ENCODE results near the gene CSPG4. TPM values are rescaled to one million over a fixed set of nuclear protein-coding genes. Genes with fewer than 3 reads are reported as not detected.
"Not testable (repeated sequence)": the region's sequence is repeated elsewhere in the genome, so short reads cannot be mapped to it uniquely, and the experiment has no call there.

The CSPG4 gene
- total and polyA plus RNA-seq, 2 donors = 30.6 to 63.8 TPM

DNA sequence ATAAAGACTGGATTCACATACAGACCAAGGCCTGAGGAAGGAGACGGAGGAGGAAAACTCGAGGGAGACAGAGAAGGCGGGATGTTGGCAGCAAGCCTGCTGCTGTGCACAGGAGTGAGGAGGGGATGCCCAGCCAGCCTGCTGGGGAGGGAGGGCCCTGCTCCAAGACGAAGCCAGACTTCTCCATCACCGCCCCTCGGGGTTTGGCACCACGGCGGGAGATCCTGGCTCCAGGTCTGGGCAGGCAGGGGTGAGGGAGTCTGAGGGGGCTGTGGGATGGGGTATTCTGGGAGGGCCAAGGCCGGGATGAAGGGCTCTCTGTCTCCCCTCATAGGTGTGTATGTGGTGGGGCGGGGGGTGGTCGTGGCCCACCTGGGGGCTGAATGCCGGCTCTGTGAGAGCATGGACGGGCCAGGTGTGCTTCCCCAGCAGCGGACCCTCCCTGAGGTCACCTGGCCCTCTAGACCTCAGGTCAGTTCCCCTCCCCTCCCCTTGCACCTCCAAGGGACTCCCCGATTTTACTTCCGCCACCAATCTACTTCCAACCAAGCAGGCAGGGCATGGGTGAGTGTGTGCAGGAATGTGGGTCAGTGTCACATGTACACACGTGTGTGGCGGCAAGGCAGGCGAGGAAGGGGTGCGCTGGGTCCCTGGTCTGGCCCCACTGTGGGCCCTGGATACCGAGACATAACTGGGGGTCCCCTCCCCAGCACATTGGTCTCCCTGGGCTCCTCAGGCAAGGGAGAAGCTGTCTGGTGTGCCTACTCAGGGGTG lies 14.5 kb downstream of the CSPG4 start:
- 58% methylated on average over 21 of the region's 21 CpGs for WGBS
- H3K4me1 ChIP-seq (ENCODE audit: insufficient read depth); H3K36me3 ChIP-seq (ENCODE audit: insufficient read depth); H3K4me3 ChIP-seq (ENCODE audit: low read depth, low read length); H3K27ac ChIP-seq (ENCODE audit: low read depth); DNase-seq (ENCODE audit: extremely low spot score): not testable (repeated sequence)

DNA sequence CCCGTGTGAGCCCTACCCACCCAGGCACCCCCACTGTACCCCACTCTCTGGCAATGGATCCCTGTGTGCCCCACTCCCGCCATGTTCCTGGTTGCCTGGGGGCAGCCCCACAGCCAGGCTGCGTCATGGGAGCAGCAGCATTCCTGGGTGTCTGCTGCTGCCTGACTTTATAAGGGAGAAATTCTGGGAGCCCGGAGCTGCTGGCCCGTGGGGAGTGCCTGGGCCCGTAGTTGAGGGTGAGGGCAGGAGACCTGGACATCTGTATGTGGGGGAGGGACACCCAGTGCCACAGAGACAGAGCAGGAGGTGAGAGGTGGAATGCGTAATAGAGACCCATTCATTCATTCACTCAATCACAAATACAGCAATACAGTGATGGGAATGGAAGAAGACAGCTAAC lies 15.1 kb downstream of the CSPG4 start:
- H3K4me3 ChIP-seq (ENCODE audit: low read depth, low read length) = no peak overlapping the region
- DNase-seq (ENCODE audit: extremely low spot score) = no peak

GRCh38 chr15:75696854-75697259 lies 15.8 kb downstream of the CSPG4 start:
- no peak for DNase-seq (ENCODE audit: extremely low spot score)
- Histone ChIP-seq H3K27ac (ENCODE audit: low read depth) (peak overlapping the region; percentile 18), H3K4me3 (ENCODE audit: low read depth, low read length) (no peak overlapping the region), H3K4me1 (ENCODE audit: insufficient read depth) (no peaks in the 10 kb centered on the region), H3K36me3 (ENCODE audit: insufficient read depth) (no peaks in the 10 kb centered on the region)
- WGBS = 53% methylated on average over 11 of the region's 11 CpGs

More for the DNA sequence above, 15.1 kb downstream of the CSPG4 start:
- WGBS = 47% methylated on average over 7 of the region's 7 CpGs
- Histone ChIP-seq H3K4me1 (ENCODE audit: insufficient read depth) (no peaks in the 10 kb centered on the region), H3K27ac (ENCODE audit: low read depth) (peak overlapping the region; percentile 30), H3K36me3 (ENCODE audit: insufficient read depth) (no peaks in the 10 kb centered on the region)

- no peaks in the 10 kb centered on the region for H3K4me1 ChIP-seq (ENCODE audit: insufficient read depth)
Measured at GRCh38 chr15:75696311-75696720, 16.3 kb downstream of the CSPG4 start.

GRCh38 chr15:75695634-75696310 lies 16.9 kb downstream of the CSPG4 start:
- H3K4me1 ChIP-seq (ENCODE audit: insufficient read depth) = no peaks in the 10 kb centered on the region
- no peak overlapping the region for H3K4me3 ChIP-seq (ENCODE audit: low read depth, low read length)
- WGBS = 65% methylated on average over 7 of the region's 7 CpGs
- no peak overlapping the region for H3K27ac ChIP-seq (ENCODE audit: low read depth)
- no peaks in the 10 kb centered on the region for H3K36me3 ChIP-seq (ENCODE audit: insufficient read depth)
- DNase-seq (ENCODE audit: extremely low spot score) = no peak

More at GRCh38 chr15:75696311-75696720, 16.3 kb downstream of the CSPG4 start:
- Histone ChIP-seq H3K4me3 (ENCODE audit: low read depth, low read length) (no peak overlapping the region), H3K27ac (ENCODE audit: low read depth) (no peak overlapping the region), H3K36me3 (ENCODE audit: insufficient read depth) (no peaks in the 10 kb centered on the region)
- no peak for DNase-seq (ENCODE audit: extremely low spot score)
- WGBS = 70% methylated on average over 14 of the region's 14 CpGs

DNA sequence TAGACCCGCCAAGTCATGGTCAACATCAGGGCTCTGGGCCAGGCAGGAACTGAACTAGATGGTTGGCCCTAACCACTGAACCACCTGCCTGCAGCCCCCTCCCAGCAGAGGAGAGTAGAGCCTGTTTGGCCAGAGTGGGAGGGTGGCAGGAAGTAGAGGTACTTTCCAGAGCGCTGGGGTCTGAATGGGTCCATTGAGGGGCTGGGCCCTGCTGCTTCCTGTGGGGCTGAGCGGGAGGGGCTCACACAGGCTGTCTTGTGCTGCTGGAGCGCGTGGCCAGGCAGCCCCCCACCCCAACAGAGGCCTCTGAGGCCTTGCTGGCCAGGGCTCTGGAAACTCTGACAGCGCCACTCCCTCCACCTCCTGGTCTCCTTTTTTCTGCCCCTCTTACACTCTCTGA lies 17.4 kb downstream of the CSPG4 start:
- no peak for DNase-seq (ENCODE audit: extremely low spot score)
- Histone ChIP-seq H3K27ac (ENCODE audit: low read depth) (no peak overlapping the region), H3K36me3 (ENCODE audit: insufficient read depth) (no peaks in the 10 kb centered on the region), H3K4me3 (ENCODE audit: low read depth, low read length) (no peak overlapping the region), H3K4me1 (ENCODE audit: insufficient read depth) (no peaks in the 10 kb centered on the region)
- 50% methylated on average over 6 of the region's 6 CpGs for WGBS

GRCh38 chr15:75694241-75695182 lies 18.1 kb downstream of the CSPG4 start:
- WGBS = 17% methylated on average over 20 of the region's 20 CpGs
- no peak for DNase-seq (ENCODE audit: extremely low spot score)
- Histone ChIP-seq H3K27ac (ENCODE audit: low read depth) (peak overlapping the region; percentile 51), H3K4me3 (ENCODE audit: low read depth, low read length) (no peak overlapping the region), H3K4me1 (ENCODE audit: insufficient read depth) (no peaks in the 10 kb centered on the region), H3K36me3 (ENCODE audit: insufficient read depth) (no peaks in the 10 kb centered on the region)

- Histone ChIP-seq H3K4me1 (ENCODE audit: insufficient read depth) (no peaks in the 10 kb centered on the region), H3K4me3 (ENCODE audit: low read depth, low read length) (no peak overlapping the region), H3K27ac (ENCODE audit: low read depth) (peak overlapping the region; percentile 51), H3K36me3 (ENCODE audit: insufficient read depth) (no peaks in the 10 kb centered on the region)
- WGBS = 26% methylated on average over 14 of the region's 14 CpGs
- no peak for DNase-seq (ENCODE audit: extremely low spot score)
Measured at GRCh38 chr15:75693501-75694240, 19.0 kb downstream of the CSPG4 start.

GRCh38 chr15:75693028-75693427 lies 19.6 kb downstream of the CSPG4 start:
- not testable (repeated sequence) for DNase-seq (ENCODE audit: extremely low spot score); H3K36me3 ChIP-seq (ENCODE audit: insufficient read depth); H3K4me1 ChIP-seq (ENCODE audit: insufficient read depth); H3K27ac ChIP-seq (ENCODE audit: low read depth); H3K4me3 ChIP-seq (ENCODE audit: low read depth, low read length)
- 65% methylated on average over 11 of the region's 15 CpGs for WGBS

GRCh38 chr15:75692311-75692710 lies 20.3 kb downstream of the CSPG4 start:
- H3K4me1 ChIP-seq (ENCODE audit: insufficient read depth) = not testable (repeated sequence)

GRCh38 chr15:75689429-75689828 lies 23.2 kb downstream of the CSPG4 start:
- DNase-seq (ENCODE audit: extremely low spot score); H3K4me1 ChIP-seq (ENCODE audit: insufficient read depth); H3K4me3 ChIP-seq (ENCODE audit: low read depth, low read length); H3K27ac ChIP-seq (ENCODE audit: low read depth); H3K36me3 ChIP-seq (ENCODE audit: insufficient read depth): not testable (repeated sequence)
- WGBS = 89% methylated on average over 20 of the region's 20 CpGs

More at GRCh38 chr15:75692311-75692710, 20.3 kb downstream of the CSPG4 start:
- H3K27ac ChIP-seq (ENCODE audit: low read depth); DNase-seq (ENCODE audit: extremely low spot score); H3K4me3 ChIP-seq (ENCODE audit: low read depth, low read length); H3K36me3 ChIP-seq (ENCODE audit: insufficient read depth): not testable (repeated sequence)
- 74% methylated on average over 4 of the region's 4 CpGs for WGBS

DNA sequence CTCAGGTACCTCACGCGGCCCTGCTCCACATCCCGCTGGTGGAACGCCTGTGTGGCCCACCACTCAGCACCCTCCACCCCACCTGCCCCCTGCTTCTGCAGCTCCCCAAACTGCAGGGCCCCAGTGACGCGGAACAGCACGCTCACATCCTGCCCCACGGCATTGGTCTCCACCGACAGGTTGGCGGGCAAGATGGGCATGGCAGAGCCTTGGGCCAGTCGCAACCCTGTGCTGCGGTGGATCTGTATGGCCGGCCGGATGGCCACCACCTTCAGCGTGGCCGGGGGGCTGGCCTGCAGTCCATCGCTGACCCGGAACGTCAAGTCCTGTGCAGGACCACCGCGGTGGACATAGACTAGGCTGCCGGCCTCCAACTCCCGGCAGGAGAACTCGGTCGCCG lies 23.8 kb downstream of the CSPG4 start:
- Histone ChIP-seq H3K27ac (ENCODE audit: low read depth) (no peak overlapping the region), H3K4me3 (ENCODE audit: low read depth, low read length) (no peak overlapping the region), H3K36me3 (ENCODE audit: insufficient read depth) (no peaks in the 10 kb centered on the region), H3K4me1 (ENCODE audit: insufficient read depth) (no peaks in the 10 kb centered on the region)
- DNase-seq (ENCODE audit: extremely low spot score) = no peak
- 93% methylated on average over 26 of the region's 26 CpGs for WGBS

DNA sequence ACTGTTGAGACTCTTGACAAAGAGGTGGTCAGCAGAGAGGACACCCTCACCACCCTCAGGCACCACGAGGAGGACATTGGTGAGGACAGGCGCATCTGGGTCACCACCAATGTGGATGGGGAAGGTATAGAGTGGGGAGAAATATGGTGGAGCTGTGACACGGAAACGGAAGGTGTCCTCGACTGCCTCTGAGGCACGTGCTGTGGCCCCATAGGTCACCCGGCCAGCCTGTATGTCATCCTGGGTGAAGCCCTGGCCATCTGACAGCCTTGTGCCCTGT lies 24.4 kb downstream of the CSPG4 start:
- H3K36me3 ChIP-seq (ENCODE audit: insufficient read depth) = no peaks in the 10 kb centered on the region
- H3K4me3 ChIP-seq (ENCODE audit: low read depth, low read length) = no peak overlapping the region
- DNase-seq (ENCODE audit: extremely low spot score) = no peak
- 91% methylated on average over 7 of the region's 7 CpGs for WGBS
- no peaks in the 10 kb centered on the region for H3K4me1 ChIP-seq (ENCODE audit: insufficient read depth)
- no peak overlapping the region for H3K27ac ChIP-seq (ENCODE audit: low read depth)
